HG03378 (cell line): ENCODE data around the gene ZDHHC14.

Experiments
- ATAC-seq: cut with Tn5 transposase; IDR thresholded peaks from one replicate; pipeline ENCODE4 v1.9.1; 2021; ENCODE audit warnings: mild to moderate bottlenecking, moderate library complexity; ENCODE audit not compliant: unreplicated experiment

Gene ZDHHC14

GRCh38 chr6:157436944-157437336 lies 56.0 kb downstream of the ZDHHC14 start:
- no peak for ATAC-seq

- no peak for ATAC-seq
Measured at GRCh38 chr6:157438611-157439111, 57.7 kb downstream of the ZDHHC14 start.

- ATAC-seq: no peak
Measured at GRCh38 chr6:157440171-157440570, 59.2 kb downstream of the ZDHHC14 start.

GRCh38 chr6:157442291-157442690 lies 61.3 kb downstream of the ZDHHC14 start:
- ATAC-seq: no peak

GRCh38 chr6:157443066-157443800 lies 62.2 kb downstream of the ZDHHC14 start:
- peak; percentile 90 for ATAC-seq

- no peak for ATAC-seq
Measured at GRCh38 chr6:157445277-157446009, 64.5 kb downstream of the ZDHHC14 start.

GRCh38 chr6:157447735-157448134 lies 66.7 kb downstream of the ZDHHC14 start:
- no peak for ATAC-seq

GRCh38 chr6:157449610-157450009 lies 68.6 kb downstream of the ZDHHC14 start:
- no peak for ATAC-seq

GRCh38 chr6:157450931-157451742 lies 70.1 kb downstream of the ZDHHC14 start:
- no peak for ATAC-seq

- ATAC-seq: no peak
Measured at GRCh38 chr6:157452096-157452495, 71.1 kb downstream of the ZDHHC14 start.

- ATAC-seq: no peak
Measured at GRCh38 chr6:157453131-157453530, 72.1 kb downstream of the ZDHHC14 start.

GRCh38 chr6:157453978-157454377 lies 73.0 kb downstream of the ZDHHC14 start:
- ATAC-seq: no peak

- ATAC-seq: no peak
Measured at GRCh38 chr6:157454762-157455714, 74.0 kb downstream of the ZDHHC14 start.

- no peak for ATAC-seq
Measured at GRCh38 chr6:157455731-157456523, 74.9 kb downstream of the ZDHHC14 start.

- ATAC-seq: peak; percentile 56
Measured at GRCh38 chr6:157456524-157456829, 75.5 kb downstream of the ZDHHC14 start.

GRCh38 chr6:157457787-157458186 lies 76.8 kb downstream of the ZDHHC14 start:
- ATAC-seq: no peak

- no peak for ATAC-seq
Measured at GRCh38 chr6:157459327-157459726, 78.3 kb downstream of the ZDHHC14 start.

- peak; percentile 2 for ATAC-seq
Measured at GRCh38 chr6:157460182-157460999, 79.4 kb downstream of the ZDHHC14 start.
